SHP77 treated with DMSO at 0.1 percent for 48 hours (cell line): Measurements from ENCODE around the gene MYOD1.

Source experiments
- DNase-seq: peaks from one replicate; lab custom pipeline; 2025; lab: John Stamatoyannopoulos, UW

The MYOD1 gene

GRCh38 chr11:17734986-17735817 lies 15.8 kb downstream of the MYOD1 start:
- DNase-seq: no peak

GRCh38 chr11:17735818-17736578 lies 16.6 kb downstream of the MYOD1 start:
- no peak for DNase-seq

- DNase-seq: no peak
Observed at GRCh38 chr11:17736579-17736893, 17.2 kb downstream of the MYOD1 start.

- DNase-seq: no peak
Observed at GRCh38 chr11:17736930-17737817, 17.8 kb downstream of the MYOD1 start.

DNA sequence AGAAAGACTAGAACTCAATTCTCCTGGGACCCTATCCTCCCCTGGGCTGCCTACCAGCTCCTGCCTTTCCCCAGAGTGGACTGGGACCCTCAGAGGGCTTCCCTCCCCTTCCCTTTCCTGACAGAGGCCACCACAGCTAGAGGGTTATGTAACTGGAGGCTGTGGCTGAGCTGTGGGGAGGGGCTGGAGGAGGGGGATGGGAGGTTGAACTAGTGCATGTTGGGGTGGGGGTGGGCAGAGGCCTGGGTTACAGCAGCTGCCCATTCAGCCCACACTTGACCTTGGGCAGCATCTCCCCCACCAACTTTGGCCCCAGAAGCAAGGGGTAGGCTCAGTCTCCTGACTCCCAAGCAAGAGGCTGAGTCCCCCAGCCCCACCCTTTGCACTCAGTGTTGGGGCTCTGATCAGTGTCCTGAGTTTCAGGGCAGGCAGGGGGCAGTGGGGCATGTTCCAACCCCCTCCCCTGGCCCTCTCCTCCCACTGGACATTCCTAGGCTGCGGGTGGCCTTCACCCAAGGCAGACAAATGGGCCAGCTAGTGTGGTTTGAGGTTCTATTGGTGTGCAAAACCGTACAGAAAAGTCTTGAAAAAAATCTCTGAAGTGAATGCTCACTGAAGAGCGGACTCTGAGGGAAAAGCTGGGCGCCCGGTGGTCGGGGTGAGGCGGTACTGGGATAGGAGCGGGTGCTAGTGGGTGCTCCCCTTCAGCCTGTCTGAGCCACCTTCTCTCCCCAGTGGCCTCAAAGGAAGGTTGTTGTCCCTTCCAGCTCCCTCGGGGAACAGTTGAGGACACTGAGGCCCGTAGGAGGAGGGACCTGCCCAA lies 19.0 kb downstream of the MYOD1 start:
- no peak for DNase-seq

DNA sequence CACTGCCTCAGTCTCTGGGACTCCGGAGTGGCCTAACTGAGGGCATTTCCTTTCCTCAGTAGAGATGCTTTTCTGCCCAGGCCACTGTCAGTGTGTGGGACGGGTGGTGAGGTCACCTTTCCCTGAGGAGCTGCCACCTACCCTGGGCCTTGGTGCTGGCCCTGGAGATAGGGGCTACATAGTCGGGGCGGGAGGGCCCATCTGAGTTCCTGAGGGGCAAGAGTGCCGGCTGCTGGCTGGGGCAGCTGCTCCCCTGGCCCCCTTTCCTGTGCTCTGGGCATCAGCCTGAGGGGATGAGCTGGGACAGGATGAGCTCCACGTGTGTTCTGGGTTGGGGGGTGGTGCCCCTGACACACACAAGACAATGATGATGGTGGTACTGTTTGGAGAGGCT lies 20.6 kb downstream of the MYOD1 start:
- DNase-seq: no peak

DNA sequence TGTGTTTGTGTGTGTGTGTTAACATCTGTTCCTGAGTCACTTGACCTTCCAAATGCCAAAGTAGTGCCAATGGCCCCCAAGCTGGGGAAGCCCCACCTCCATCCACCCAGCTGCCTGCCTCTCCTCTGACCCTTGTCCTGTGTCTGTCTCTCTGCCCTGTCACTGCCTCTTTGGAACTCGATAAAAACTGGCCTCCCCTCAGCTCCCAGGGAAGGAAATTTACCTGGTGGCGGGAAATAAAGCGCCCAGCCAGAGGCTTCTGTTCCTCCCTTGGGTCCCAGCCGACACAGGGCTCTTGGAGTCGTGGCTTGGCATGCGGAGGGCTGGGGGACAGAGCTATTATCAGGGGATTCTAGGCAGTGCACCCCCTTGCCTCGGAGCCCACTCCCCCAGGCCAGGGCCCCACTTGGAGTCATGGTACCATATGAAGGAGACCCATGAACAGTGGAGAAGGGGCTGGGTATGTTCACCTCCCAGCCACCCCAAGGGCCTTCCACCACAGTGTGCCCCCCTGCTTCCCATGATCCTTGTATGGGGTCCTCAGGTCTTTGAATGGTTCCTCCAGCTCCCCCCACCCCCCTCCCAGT lies 21.4 kb downstream of the MYOD1 start:
- no peak for DNase-seq

DNA sequence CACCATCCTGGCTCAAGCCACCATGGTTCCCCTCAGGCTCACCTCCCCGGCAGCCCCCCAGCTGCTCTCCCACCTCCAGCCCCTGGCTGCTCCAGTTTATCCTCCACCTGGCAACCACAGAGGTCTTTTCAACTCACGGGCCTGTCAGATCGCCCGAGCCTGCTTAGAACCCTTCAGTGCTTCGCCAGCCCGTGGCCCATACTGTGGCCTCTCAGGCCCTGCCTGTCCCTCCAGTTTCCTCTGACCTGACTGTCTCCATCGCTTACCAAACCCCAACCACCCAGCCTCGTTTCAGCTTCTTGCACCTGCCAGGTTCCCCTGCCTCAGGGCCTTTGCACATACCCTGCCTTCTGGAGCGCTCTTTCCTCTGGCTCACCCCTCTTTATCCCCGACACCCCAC lies 22.1 kb downstream of the MYOD1 start:
- no peak for DNase-seq

DNA sequence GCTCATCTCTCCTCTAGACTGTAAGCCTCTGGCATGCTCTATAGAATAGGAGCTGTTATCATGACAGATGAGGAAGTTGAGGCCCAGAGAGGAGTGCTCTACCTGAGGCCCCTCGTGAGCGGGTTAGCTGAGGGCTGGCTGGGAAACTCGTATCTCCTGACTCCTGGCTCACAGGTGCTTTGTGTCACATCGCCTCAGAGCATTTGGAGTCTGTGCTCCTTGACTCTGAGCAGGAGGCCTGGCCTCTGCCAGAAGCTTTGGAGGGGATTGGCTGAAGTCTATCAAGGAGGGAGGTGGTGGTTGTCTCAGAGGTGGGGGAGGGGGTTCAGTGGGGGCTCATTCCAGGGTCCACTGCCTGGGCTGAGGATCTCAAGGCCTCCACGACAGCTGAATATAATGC lies 22.6 kb downstream of the MYOD1 start:
- no peak for DNase-seq

DNA sequence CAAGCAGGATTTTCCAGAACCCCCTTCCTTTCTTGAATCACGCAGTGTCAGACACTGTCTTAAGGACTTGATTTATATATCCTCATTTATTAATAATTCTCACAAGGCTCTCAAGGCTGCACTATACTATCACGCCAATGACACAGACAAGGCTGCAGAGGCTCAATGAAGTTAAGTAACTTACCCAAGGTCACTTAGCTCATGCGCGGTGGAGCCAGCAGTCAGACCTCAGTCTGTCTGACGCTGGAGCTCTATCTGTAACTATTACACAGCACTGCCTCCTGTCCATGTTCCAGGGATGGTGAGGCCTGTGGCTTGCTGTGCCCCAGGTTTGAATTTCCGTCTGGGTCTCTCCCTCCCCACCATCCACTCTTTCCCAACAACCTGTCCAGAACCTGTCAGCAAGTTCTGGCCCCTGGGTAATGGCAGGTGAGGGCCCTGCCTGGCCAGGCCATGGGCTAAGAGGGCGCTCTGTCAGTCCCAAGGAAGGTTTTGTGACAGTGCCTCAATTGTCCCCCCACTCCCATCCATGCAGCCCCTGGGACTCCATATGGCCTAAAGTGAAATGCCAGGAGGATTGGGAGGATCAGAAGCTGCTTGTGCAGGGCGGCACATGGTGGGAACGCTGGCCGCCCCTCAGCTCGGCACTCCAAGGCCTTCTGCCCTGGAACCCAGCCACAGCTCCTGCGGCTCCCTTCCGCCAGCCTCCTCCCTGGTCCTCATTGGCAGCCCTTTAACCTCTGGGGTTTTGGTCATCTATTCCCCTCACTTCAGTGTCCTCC lies 23.8 kb downstream of the MYOD1 start:
- no peak for DNase-seq

DNA sequence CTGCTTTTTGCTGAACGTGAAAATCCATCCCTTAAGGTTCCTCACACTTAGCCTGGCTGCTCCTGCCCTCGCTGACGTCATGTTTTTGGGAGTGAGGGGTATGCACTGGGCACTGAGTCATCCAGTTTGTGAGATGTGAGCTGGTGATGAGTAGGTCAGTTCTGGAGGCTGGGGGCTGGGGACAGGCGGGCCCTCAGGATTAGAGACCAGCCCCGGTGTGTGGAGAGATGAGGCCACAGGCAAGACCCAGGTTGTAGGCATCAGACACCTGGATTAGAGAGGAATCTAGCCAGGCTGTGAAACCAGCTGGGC lies 24.4 kb downstream of the MYOD1 start:
- no peak for DNase-seq

GRCh38 chr11:17744151-17744940 lies 25.0 kb downstream of the MYOD1 start:
- DNase-seq: no peak

DNA sequence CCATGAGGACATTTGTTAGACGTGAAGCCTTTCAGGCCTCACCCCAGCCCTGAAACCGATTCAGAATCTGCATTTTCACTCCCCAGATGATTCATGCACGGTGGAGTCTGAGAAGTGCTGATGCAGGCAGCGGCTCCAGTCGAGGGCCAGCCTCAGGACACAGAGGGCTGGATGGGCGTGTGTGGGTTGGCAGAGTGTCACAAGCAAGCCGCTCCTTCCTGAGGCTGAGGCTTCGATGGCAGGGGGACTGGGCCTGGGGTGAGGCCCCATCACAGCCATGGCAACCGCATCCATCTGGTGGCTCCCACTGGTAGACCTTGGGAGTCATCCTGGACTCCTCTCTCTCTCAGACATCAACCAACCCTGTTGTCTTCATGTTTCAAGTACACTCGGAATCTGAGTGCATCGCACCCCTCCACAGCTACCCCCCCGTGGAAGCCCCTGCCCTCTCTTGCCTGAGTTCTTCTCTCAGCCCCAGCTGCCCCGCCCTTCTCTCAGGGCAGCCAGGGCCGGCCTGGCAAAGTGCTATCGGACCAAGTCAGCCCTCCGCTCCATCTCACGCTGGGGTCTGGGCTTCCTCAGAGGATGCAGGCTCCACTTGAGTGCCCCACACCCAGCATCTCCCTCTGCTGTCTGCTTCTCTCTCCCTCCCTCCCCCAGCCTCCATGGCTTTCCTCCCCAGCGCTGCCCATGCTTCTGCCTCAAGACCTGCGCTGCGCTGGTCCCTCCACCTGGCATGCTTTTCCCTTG lies 25.8 kb downstream of the MYOD1 start:
- no peak for DNase-seq

GRCh38 chr11:17746096-17746495 lies 26.7 kb downstream of the MYOD1 start:
- no peak for DNase-seq

DNA sequence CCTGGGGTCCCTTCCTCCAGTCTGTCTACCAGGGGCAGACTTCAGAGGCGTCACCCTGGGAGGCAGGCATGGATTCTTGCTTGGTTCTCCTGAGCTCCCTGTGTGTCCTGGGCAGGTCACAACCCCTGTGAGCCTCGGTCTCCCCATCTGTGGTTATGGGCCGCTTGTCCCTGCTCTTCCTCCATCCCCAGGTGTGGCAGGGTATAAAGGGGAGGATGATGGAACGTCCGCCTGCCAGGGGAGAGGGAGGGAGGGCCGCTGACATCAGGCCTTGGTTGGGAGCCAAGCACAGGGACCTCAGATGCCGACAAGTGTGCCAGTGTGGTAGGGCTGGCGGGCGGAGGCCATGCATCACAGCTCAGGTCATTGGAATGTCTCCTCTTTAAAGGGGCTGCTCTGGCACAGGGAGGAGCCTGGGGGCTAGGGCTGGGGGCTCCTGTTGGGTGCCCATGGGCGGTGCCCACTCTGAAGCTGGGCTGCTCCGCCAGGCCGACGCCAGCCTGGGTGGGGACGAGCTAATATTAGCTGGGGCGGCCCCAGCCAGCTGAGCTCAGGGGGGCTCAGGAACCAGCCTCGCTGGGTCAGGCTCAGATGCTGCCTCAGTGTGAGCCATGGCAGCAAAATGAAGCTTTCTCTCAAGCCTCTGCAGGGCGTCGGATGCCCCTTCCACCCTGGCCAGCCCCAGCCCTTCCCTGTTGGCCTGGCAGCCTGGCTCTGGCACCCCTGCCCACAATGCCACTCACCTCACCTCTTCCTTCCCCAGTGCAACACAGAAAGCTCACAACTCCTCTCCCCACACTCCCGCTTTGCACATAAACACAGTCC lies 28.0 kb downstream of the MYOD1 start:
- no peak for DNase-seq

- DNase-seq: no peak
Observed at GRCh38 chr11:17748044-17748443, 28.7 kb downstream of the MYOD1 start.

DNA sequence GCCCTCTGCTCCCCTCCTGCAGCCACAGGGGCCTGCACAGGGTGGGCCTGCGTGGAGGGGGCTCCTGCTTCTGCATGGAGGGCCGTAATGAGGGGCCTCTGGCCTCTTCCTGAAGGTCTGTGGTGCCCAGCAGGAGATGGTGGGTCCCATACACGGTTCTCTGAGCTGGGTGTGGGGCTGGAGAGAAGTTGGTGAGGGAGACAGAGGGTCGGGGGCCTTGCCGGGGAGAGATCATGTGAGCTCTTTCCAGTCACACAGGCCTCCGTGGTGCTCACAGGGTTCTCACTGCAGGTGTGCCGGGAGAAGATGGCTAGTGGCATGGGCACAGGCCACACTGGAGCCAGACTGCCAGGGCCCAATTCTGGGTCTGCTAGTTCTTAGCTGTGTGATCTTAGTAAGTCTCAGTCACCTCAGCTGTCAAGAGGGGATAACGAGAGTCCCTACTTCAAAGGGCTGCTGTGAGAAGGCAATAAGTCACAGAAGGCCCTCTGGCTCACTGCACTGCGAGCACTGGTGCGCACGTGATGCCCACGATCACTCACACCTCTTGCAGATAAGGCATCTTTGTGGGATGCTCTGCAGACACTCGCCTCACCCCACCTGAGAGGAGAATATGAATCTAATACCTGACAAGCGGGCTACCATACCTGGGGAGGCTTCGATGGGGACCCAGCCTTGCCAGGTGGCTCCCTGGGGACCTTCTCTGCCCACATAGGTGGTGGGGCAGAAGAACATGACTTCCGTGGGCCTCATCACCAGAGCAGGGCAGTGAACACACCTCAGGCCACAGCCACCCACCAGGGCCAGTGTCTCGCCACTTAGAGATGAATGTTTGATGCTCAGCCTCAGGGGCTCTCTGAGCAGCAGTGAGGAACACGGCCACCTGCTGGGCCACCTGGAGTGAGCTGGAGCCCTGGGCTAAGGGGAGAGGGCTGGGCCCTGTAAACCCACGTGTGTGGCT lies 29.7 kb downstream of the MYOD1 start:
- DNase-seq: no peak
